Putamen (tissue), 1 donor: ENCODE results near the gene KLK5.

ENCODE experiments used
- DNase-seq: peaks from one replicate; pipeline ENCODE4 v3.0.0-alpha.2; 2016; ENCODE audit warnings: low spot score

The KLK5 gene

GRCh38 chr19:50968716-50969412 is 16.0 kb upstream of the KLK5 start:
- peak; percentile 11 for DNase-seq

GRCh38 chr19:50967929-50968715 is 15.3 kb upstream of the KLK5 start:
- peak; percentile 12 for DNase-seq

- DNase-seq = no peak
These were observed 11.4 kb upstream of the KLK5 start for GRCh38 chr19:50964266-50964665.

GRCh38 chr19:50963381-50963780 is 10.5 kb upstream of the KLK5 start:
- no peak for DNase-seq

- DNase-seq = no peak
These were observed 9.4 kb upstream of the KLK5 start for GRCh38 chr19:50962245-50962644.

GRCh38 chr19:50959731-50960500 is 7.1 kb upstream of the KLK5 start:
- DNase-seq = no peak

- no peak for DNase-seq
These were observed 4.7 kb upstream of the KLK5 start for GRCh38 chr19:50957587-50957986.

- no peak for DNase-seq
These were observed 3.0 kb downstream of the KLK5 start for GRCh38 chr19:50949861-50950260.

GRCh38 chr19:50947123-50947522 is 5.7 kb downstream of the KLK5 start:
- no peak for DNase-seq

- no peak for DNase-seq
These were observed 8.0 kb downstream of the KLK5 start for GRCh38 chr19:50944795-50945194.

GRCh38 chr19:50943074-50943828 is 9.6 kb downstream of the KLK5 start:
- no peak for DNase-seq

- DNase-seq = no peak
These were observed 13.2 kb downstream of the KLK5 start for GRCh38 chr19:50939596-50939995.

- no peak for DNase-seq
These were observed 19.2 kb downstream of the KLK5 start for GRCh38 chr19:50933640-50934039.

- DNase-seq = no peak
These were observed 20.2 kb downstream of the KLK5 start for GRCh38 chr19:50932690-50933083.

GRCh38 chr19:50932018-50932689 is 20.7 kb downstream of the KLK5 start:
- DNase-seq = no peak

GRCh38 chr19:50931023-50931422 is 21.8 kb downstream of the KLK5 start:
- DNase-seq = no peak

- no peak for DNase-seq
These were observed 24.0 kb downstream of the KLK5 start for GRCh38 chr19:50928831-50929230.

- no peak for DNase-seq
These were observed 26.7 kb downstream of the KLK5 start for GRCh38 chr19:50926144-50926543.

- DNase-seq = no peak
These were observed 27.1 kb downstream of the KLK5 start for GRCh38 chr19:50925734-50926133.

GRCh38 chr19:50924586-50924985 is 28.3 kb downstream of the KLK5 start:
- no peak for DNase-seq

- DNase-seq = peak; percentile 44
These were observed 30.5 kb downstream of the KLK5 start for GRCh38 chr19:50922317-50922853.
